OCI-LY1 (cell line): ENCODE results near the gene MAN2B1.

ENCODE experiments used
- H2AFZ ChIP-seq: fragments of 200-600 bp; sonication (generic), shearing (Covaris generic); 2 replicates; pipeline ENCODE4 v1.6.0; 2014; ENCODE audit warnings: antibody characterized with exemption, mild to moderate bottlenecking, low read length
- H3F3A ChIP-seq: fragments of 200-600 bp; sonication (generic), shearing (Covaris generic); 2 replicates; pipeline ENCODE4 v1.6.0; 2014; ENCODE audit warnings: mild to moderate bottlenecking, antibody characterized with exemption, low read length, moderate library complexity; ENCODE audit not compliant: insufficient read depth
- H3K27ac ChIP-seq: fragments of 200-600 bp; sonication (generic); 2 replicates; pipeline ENCODE4 v1.5.1; 2014; ENCODE audit warnings: low read length, mixed run types, mild to moderate bottlenecking, low read depth; ENCODE audit not compliant: poor library complexity, severe bottlenecking
- H3K27me3 ChIP-seq: fragments of 200-600 bp; sonication (generic); 2 replicates; pipeline ENCODE4 v1.6.0; 2014; ENCODE audit warnings: antibody characterized with exemption, mild to moderate bottlenecking, low read length, moderate library complexity; ENCODE audit not compliant: insufficient read depth
- H3K36me3 ChIP-seq: fragments of 200-600 bp; sonication (generic); 2 replicates; pipeline ENCODE4 v1.6.1; 2014; ENCODE audit warnings: mild to moderate bottlenecking, antibody characterized with exemption, low read length, moderate library complexity, mixed read lengths; ENCODE audit not compliant: insufficient read depth
- H3K4me1 ChIP-seq: fragments of 200-600 bp; sonication (generic); 2 replicates; pipeline ENCODE4 v1.5.1; 2014; ENCODE audit warnings: mild to moderate bottlenecking, low read length, moderate library complexity; ENCODE audit not compliant: insufficient read depth, severe bottlenecking
- H3K4me2 ChIP-seq: fragments of 200-600 bp; sonication (generic), shearing (Covaris generic); 2 replicates; pipeline ENCODE4 v1.6.1; 2014; ENCODE audit warnings: low read length
- H3K4me3 ChIP-seq: fragments of 200-600 bp; sonication (generic); 2 replicates; pipeline ENCODE4 v1.5.1; 2014; ENCODE audit warnings: low read length, low read depth, mild to moderate bottlenecking, mixed read lengths; ENCODE audit not compliant: poor library complexity, severe bottlenecking
- H3K79me2 ChIP-seq: fragments of 200-600 bp; shearing (Covaris generic); 2 replicates; pipeline ENCODE4 v1.6.1; 2016; ENCODE audit warnings: mixed run types, low read length, mixed read lengths; ENCODE audit not compliant: insufficient read depth
- H3K9ac ChIP-seq: fragments of 200-600 bp; sonication (generic), shearing (Covaris generic); 2 replicates; pipeline ENCODE4 v1.6.1; 2014; ENCODE audit warnings: mild to moderate bottlenecking, low read length, mixed read lengths
- H3K9me2 ChIP-seq: fragments of 200-600 bp; sonication (generic), shearing (Covaris generic); 2 replicates; pipeline ENCODE4 v1.6.1; 2014; ENCODE audit warnings: low read depth, mild to moderate bottlenecking, low read length, mixed read lengths
- H3K9me3 ChIP-seq: fragments of 200-600 bp; shearing (Covaris generic); 2 replicates; pipeline ENCODE4 v1.6.1; 2014; ENCODE audit warnings: low read length, mixed read lengths
- H4K20me1 ChIP-seq: fragments of 200-600 bp; sonication (generic), shearing (Covaris generic); 2 replicates; pipeline ENCODE4 v1.6.0; 2016; ENCODE audit warnings: mild to moderate bottlenecking, low read length; ENCODE audit not compliant: insufficient read depth
- CTCF ChIP-seq: fragments of 200-600 bp; sonication (generic), shearing (Covaris generic); IDR thresholded peaks from 2 replicates; pipeline ENCODE4 v1.5.1; 2017; ENCODE audit warnings: mild to moderate bottlenecking, antibody characterized with exemption, low read length, moderate library complexity, mixed read lengths
- EZH2 ChIP-seq: fragments of 200-600 bp; sonication (generic), shearing (Covaris generic); IDR thresholded peaks from 2 replicates; pipeline ENCODE4 v1.8.0; 2017; ENCODE audit warnings: borderline replicate concordance, mixed run types, mild to moderate bottlenecking, antibody characterized with exemption, low read length, moderate library complexity, mixed read lengths

Gene MAN2B1

GRCh38 chr19:12597594-12597993 lies 68.9 kb downstream of the MAN2B1 start:
- Histone ChIP-seq H3K9me2 (no peaks in the 10 kb centered on the region), H4K20me1 (no peaks in the 10 kb centered on the region), H2AFZ (no peak overlapping the region), H3K4me2 (no peak overlapping the region), H3K4me3 (no peak overlapping the region), H3K9ac (no peak overlapping the region), H3K27me3 (no peaks in the 10 kb centered on the region), H3K27ac (no peak overlapping the region), H3K36me3 (peaks cover 11% of the 10 kb centered on the region), H3K79me2 (no peaks in the 10 kb centered on the region), H3K4me1 (no peaks in the 10 kb centered on the region), H3F3A (no peaks in the 10 kb centered on the region), H3K9me3 (no peaks in the 10 kb centered on the region)
- TF ChIP-seq EZH2 (no peak), CTCF (no peak)

GRCh38 chr19:12596927-12597548 lies 69.5 kb downstream of the MAN2B1 start:
- H3K9me3 ChIP-seq, result no peaks in the 10 kb centered on the region
- H4K20me1 ChIP-seq, result no peaks in the 10 kb centered on the region
- TF ChIP-seq CTCF, result no peak
- no peak for TF ChIP-seq EZH2
- no peaks in the 10 kb centered on the region for H3K9me2 ChIP-seq
- no peak overlapping the region for H3K27ac ChIP-seq
- H2AFZ ChIP-seq, result no peak overlapping the region
- H3K36me3 ChIP-seq, result peaks cover 8% of the 10 kb centered on the region; the same call in 1 of the 2 replicates
- H3K4me2 ChIP-seq, result no peak overlapping the region
- no peaks in the 10 kb centered on the region for H3F3A ChIP-seq
- no peak overlapping the region for H3K9ac ChIP-seq
- H3K27me3 ChIP-seq, result no peaks in the 10 kb centered on the region
- H3K4me1 ChIP-seq, result no peaks in the 10 kb centered on the region
- no peaks in the 10 kb centered on the region for H3K79me2 ChIP-seq
- no peak overlapping the region for H3K4me3 ChIP-seq
